Parathyroid adenoma (tissue), 2 donors: ENCODE results near the gene PF4V1.

ENCODE experiments used
- H2AFZ ChIP-seq: fragments of 300-600 bp; sonication (generic); one replicate; pipeline ENCODE4 v1.7.0; 2017; ENCODE audit warnings: antibody characterized with exemption, mild to moderate bottlenecking
- H3K27ac ChIP-seq: fragments of 300-600 bp; sonication (generic); one replicate; pipeline ENCODE4 v1.7.0; 2017
- H3K27me3 ChIP-seq: fragments of 300-600 bp; sonication (generic); one replicate; pipeline ENCODE4 v1.7.0; 2017; ENCODE audit warnings: low read length; ENCODE audit not compliant: control insufficient read depth, insufficient read depth
- H3K36me3 ChIP-seq: fragments of 300-600 bp; sonication (generic); one replicate; pipeline ENCODE4 v1.7.0; 2017; ENCODE audit warnings: low read length; ENCODE audit not compliant: control insufficient read depth, insufficient read depth
- H3K4me1 ChIP-seq: fragments of 300-600 bp; sonication (generic); one replicate; pipeline ENCODE4 v1.7.0; 2017; ENCODE audit warnings: control low read depth
- H3K4me2 ChIP-seq: fragments of 300-600 bp; sonication (generic); one replicate; pipeline ENCODE4 v1.7.0; 2017; ENCODE audit warnings: low read length
- H3K4me3 ChIP-seq: fragments of 300-600 bp; sonication (generic); one replicate; pipeline ENCODE4 v1.7.0; 2017; ENCODE audit warnings: low read depth, low read length
- H3K79me2 ChIP-seq: fragments of 300-600 bp; sonication (generic); one replicate; pipeline ENCODE4 v1.7.0; 2017; ENCODE audit warnings: control low read depth
- H3K9ac ChIP-seq: fragments of 300-600 bp; sonication (generic); one replicate; pipeline ENCODE4 v1.7.0; 2017; ENCODE audit warnings: mild to moderate bottlenecking
- H3K9me3 ChIP-seq: fragments of 300-600 bp; sonication (generic); one replicate; pipeline ENCODE4 v1.7.0; 2017; ENCODE audit warnings: low read length; ENCODE audit not compliant: control insufficient read depth
- TF ChIP-seq, protein P1 (sequence below): fragments of 300-600 bp; sonication (generic); IDR thresholded peaks from one replicate; pipeline ENCODE4 v1.7.0; 2017; ENCODE audit warnings: antibody characterized with exemption, mild to moderate bottlenecking
- donor health status: primary hyperparathyroidism.

The PF4V1 gene

DNA sequence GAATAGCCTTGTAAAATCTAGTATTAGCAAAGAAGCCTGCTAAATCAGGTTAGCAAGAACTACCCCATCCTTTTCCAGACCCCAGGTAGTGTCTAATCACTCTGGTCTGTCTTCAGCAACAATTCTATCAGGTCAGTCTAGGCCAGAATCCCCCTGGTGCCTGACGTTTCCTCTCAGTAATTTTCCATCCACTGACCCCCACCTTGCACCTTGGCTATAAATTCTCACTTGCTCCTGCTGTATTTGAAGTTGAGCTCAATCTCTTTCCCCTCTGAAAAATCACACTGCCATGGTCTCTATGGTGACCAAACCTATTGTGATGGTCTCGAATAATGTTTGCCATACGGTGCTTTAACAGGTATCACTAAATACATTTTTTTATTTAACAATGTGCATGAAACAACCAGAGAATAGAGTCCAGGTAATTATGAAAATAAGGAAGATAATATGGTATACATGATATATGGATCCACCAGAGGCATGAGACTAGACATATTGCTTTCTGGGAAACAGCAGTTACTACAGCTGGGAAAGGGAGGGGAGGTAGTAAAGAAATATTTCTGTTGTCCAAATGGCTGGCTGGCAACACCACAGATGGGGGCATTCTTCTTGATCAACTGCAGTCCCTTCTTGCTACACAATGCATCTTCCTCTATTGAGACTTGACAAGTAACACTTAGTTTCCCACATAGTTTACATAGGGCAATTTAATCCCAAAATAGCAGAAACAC, 49.9 kb downstream of the PF4V1 start:
- Histone ChIP-seq H3K4me1 (no peaks in the 10 kb centered on the region), H3K36me3 (no peaks in the 10 kb centered on the region), H2AFZ (no peak overlapping the region)

More for the DNA sequence above, 49.9 kb downstream of the PF4V1 start:
- TF ChIP-seq, protein P1, sequence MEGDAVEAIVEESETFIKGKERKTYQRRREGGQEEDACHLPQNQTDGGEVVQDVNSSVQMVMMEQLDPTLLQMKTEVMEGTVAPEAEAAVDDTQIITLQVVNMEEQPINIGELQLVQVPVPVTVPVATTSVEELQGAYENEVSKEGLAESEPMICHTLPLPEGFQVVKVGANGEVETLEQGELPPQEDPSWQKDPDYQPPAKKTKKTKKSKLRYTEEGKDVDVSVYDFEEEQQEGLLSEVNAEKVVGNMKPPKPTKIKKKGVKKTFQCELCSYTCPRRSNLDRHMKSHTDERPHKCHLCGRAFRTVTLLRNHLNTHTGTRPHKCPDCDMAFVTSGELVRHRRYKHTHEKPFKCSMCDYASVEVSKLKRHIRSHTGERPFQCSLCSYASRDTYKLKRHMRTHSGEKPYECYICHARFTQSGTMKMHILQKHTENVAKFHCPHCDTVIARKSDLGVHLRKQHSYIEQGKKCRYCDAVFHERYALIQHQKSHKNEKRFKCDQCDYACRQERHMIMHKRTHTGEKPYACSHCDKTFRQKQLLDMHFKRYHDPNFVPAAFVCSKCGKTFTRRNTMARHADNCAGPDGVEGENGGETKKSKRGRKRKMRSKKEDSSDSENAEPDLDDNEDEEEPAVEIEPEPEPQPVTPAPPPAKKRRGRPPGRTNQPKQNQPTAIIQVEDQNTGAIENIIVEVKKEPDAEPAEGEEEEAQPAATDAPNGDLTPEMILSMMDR = no peak
- H3K9me3 ChIP-seq = no peaks in the 10 kb centered on the region
- no peaks in the 10 kb centered on the region for H3K27me3 ChIP-seq
- H3K4me2 ChIP-seq = no peak overlapping the region
- H3K79me2 ChIP-seq = no peaks in the 10 kb centered on the region
- no peak overlapping the region for H3K27ac ChIP-seq
- no peak overlapping the region for H3K9ac ChIP-seq
- no peak overlapping the region for H3K4me3 ChIP-seq
